Measurements from ENCODE around the gene INPP5A.
"Not testable (repeated sequence)": the region's sequence is repeated elsewhere in the genome, so short reads cannot be mapped to it uniquely, and the experiment has no call there.

The INPP5A gene

DNA sequence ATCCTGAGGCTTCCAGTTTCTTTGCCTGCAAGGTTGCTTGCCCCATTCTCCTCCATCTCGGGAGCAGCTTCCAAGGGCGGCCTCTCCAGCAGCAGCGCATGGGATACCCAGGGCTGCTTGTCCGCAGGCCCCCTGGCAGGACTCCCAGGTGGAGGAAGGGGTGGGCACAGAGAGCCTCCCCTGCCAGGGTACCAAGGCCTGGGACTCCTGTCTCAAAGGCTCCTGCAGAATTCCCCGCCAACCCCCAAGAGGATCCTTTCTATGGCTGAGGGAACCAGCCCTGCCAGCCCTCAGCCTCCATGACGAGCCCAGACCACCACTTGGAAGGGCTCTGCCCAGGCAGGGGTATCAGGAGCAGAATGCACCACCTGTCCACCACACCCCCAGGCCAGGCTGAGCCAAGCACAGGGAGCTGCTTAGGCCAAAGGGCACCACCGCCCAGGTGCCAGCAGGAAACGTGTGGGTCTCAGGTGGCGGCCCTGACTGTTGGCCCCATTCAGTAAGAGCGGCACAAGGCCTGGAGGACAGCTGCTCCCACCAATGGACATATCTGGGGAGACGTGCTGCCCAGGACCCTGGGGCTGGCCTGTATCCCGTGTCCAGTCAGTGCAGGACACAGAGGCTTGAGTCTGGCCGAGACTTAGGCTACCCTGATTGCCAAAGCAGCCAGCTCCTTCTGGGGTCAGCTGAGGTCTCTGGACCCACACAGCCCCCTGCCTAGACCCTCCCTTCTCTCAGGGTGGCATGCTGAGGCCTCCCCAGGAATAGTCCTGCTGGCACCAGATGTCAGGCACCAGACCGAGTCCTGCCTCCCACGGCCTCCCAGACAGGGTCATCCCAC is 33.8 kb upstream of the INPP5A start:
- in situ Hi-C loops (cut with MboI; ENCODE audit: low sequenced_read_pairs) = no loop called here

- in situ Hi-C loops (cut with MboI; ENCODE audit: low sequenced_read_pairs) = no loop called here
These were observed 32.9 kb upstream of the INPP5A start for GRCh38 chr10:132504501-132505272.

DNA sequence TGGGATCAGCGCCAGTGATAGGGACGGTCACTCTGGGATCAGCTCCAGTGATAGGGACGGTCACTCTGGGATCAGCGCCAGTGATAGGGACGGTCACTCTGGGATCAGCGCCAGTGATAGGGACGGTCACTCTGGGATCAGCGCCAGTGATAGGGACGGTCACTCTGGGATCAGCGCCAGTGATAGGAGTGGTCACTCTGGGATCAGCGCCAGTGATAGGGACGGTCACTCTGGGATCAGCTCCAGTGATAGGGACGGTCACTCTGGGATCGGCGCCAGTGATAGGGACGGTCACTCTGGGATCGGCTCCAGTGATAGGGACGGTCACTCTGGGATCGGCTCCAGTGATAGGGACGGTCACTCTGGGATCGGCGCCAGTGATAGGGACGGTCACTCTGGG is 32.0 kb upstream of the INPP5A start:
- in situ Hi-C loops (cut with MboI; ENCODE audit: low sequenced_read_pairs) = not testable (repeated sequence)

DNA sequence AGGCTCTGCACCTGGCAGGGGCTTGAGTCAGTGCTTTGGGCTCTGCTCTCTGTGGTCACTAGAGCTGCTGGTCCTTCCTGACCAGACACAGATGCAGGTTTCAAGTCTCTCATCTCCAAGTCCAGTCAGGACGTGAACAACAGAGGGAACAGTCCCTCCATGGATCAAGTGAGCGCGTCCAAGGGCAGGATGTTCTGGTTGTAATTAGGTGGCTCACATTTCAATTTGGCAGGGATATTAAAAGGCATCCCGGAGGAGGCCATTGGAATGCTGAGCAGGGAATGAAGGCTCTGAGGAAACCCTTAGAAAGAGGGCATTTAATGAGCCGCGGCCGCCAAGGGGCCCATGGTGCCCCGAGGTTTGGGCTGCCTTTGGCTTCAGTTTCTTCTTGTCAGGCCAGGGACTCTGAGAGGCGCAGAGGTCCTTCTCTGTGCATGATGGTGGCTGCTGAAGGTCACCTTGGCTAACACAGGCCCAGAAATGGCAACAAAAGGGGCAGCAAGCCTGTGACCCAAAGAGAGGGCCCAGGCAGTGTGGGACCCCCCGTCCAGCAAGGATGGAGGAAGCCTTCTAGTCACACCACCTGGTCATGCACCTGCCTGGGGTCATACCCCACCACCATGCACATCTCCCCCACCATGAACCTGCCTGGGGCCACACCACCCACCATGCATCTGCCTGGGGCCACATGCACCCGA is 30.7 kb upstream of the INPP5A start:
- in situ Hi-C loops (cut with MboI; ENCODE audit: low sequenced_read_pairs) = no loop called here

GRCh38 chr10:132507409-132507955 is 30.1 kb upstream of the INPP5A start:
- in situ Hi-C loops (cut with MboI; ENCODE audit: low sequenced_read_pairs) = no loop called here

DNA sequence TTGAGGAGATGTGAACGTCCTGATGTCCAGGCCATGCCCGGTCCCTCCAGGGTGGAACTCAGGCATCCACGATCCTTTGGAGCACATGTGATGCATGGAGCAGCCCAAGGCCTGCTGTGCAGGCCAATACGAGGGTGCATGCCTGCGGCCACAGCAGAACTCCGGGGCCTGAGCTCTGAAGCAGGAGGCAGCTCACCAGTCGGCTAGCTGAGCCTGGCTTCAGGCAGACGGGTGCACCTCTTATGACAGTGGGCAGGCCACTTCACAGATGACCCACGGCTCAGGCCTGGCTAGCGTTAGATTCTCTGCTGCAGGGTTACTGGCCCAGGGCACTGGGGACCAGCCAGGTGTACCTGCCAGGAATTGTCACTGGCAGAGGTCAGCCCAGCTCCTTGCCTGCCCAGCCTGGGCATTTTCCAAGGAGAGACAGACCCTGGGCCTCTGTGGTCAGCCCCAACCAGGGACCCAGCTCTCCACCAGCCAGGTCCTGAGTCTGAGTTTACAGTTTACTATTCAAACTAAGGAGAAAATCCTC is 29.6 kb upstream of the INPP5A start:
- in situ Hi-C loops (cut with MboI; ENCODE audit: low sequenced_read_pairs) = no loop called here

DNA sequence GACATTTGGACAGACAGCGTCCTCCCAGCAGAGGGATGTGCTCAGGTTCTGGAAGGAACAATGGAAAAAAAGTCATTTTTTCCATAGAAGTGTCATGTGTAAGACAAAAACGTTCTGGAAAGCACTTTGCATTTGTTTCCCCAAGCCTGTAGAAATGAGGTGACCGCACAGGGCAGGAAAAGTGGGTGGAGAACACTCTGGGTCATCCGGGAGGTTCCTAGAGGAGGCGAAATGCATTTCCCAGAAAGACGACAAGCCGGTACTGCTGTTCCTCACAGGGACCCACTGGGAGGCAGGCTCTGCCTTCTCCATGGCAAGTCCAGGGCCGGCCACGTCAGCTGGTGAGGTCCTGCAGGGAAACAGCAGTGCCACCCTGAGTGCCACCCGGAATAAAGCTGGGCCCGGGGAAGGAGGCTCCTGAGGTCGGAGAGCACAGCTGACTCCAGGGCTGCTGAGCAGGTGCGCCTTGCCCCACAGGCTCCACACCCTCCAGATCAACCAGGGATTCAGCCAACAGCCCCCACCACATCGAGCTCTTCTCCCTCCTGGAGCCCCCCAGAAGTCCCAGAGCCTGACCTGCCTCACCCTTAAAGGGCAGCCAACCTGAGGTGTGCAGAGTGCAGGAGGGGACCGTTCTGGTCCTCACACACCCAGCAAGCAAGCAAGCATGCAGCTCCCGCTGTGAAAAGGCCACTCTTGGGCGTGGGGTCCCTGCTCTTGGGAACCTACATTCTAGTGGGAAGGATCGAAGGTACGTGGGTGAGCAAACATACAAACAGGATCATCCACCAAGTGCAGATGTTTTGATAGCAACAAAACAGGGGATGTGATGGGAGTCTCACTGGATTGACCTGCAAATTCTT is 28.8 kb upstream of the INPP5A start:
- in situ Hi-C loops (cut with MboI; ENCODE audit: low sequenced_read_pairs) = no loop called here

GRCh38 chr10:132509506-132510173 is 27.9 kb upstream of the INPP5A start:
- in situ Hi-C loops (cut with MboI; ENCODE audit: low sequenced_read_pairs) = no loop called here

- in situ Hi-C loops (cut with MboI; ENCODE audit: low sequenced_read_pairs) = no loop called here
These were observed 27.4 kb upstream of the INPP5A start for GRCh38 chr10:132510174-132510611.

GRCh38 chr10:132511121-132512051 is 26.2 kb upstream of the INPP5A start:
- in situ Hi-C loops (cut with MboI; ENCODE audit: low sequenced_read_pairs) = no loop called here

DNA sequence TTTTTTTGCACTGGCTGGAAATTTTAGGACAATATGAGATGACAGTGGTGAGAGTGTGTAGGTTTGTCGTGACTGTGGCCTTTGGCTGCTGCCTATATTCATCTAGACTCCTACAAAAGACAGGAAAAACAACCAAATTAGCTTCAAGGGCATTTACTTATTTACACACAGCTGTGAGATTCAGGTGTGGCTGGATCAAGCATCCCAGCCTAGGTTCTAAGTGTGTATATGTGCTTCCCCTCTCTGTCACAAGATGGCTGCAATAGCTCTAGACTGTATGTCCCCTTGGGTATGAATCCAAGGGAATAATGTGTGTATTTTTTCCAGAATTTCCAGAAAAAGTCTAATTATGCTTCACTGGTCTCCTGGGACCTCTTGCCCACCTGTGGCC is 25.5 kb upstream of the INPP5A start:
- in situ Hi-C loops (cut with MboI; ENCODE audit: low sequenced_read_pairs) = no loop called here

GRCh38 chr10:132512693-132513345 is 24.8 kb upstream of the INPP5A start:
- in situ Hi-C loops (cut with MboI; ENCODE audit: low sequenced_read_pairs) = no loop called here

- in situ Hi-C loops (cut with MboI; ENCODE audit: low sequenced_read_pairs) = no loop called here
These were observed 22.6 kb upstream of the INPP5A start for GRCh38 chr10:132514821-132515520.

GRCh38 chr10:132515811-132516726 is 21.5 kb upstream of the INPP5A start:
- in situ Hi-C loops (cut with MboI; ENCODE audit: low sequenced_read_pairs) = no loop called here

DNA sequence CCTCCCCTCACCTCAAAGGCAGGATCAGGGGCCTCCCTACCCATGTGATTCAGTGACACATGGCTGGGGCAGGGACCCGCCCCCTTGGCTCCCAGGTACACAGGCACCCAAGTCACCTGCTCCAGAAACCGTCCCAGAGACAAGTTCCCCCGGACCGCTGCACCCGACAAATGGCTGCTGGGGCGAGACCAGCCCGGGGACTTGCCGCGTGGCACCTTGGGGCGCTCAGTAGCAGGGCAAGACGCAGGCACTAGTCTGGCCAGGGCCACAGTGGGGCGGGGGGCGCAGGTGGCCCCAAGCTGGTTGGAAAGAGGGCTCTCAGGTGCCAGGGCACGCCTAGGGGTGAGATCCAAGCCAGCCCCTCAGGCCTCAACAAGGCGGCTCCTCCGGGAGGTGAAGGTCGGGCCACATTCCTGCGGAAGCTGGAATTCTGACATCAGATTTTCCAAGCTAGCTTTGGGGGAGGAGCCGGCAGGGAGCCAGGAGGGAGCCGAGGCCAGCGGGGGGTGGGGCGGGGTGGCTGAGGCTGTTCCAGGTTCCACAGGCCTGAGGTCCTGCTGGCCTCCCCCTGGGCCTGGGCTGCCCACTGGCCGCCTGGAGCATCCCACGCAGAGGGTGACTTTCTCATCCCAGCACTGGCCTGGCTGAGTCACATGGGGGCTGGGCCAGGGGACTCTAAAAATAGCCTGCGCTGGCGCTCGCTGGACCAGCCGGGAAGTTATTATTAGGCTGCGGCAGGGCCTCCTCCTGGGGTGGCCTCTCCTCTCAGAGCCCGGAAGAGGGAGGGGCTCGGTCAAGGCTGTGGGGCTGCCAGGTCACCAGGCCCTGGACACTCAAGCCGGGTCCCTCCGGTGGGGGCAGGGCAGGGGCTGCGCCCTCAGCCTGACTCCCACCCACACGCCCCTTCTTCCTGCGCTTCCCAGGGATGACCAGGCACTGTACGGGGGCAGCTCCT is 20.5 kb upstream of the INPP5A start:
- in situ Hi-C loops (cut with MboI; ENCODE audit: low sequenced_read_pairs) = no loop called here
